EH (cell line): ENCODE results near the gene RPL38.

ENCODE experiments used
- DNase-seq: peaks from one replicate; pipeline ENCODE4 v3.0.0-alpha.2; 2015; ENCODE audit warnings: low read depth

The RPL38 gene

DNA sequence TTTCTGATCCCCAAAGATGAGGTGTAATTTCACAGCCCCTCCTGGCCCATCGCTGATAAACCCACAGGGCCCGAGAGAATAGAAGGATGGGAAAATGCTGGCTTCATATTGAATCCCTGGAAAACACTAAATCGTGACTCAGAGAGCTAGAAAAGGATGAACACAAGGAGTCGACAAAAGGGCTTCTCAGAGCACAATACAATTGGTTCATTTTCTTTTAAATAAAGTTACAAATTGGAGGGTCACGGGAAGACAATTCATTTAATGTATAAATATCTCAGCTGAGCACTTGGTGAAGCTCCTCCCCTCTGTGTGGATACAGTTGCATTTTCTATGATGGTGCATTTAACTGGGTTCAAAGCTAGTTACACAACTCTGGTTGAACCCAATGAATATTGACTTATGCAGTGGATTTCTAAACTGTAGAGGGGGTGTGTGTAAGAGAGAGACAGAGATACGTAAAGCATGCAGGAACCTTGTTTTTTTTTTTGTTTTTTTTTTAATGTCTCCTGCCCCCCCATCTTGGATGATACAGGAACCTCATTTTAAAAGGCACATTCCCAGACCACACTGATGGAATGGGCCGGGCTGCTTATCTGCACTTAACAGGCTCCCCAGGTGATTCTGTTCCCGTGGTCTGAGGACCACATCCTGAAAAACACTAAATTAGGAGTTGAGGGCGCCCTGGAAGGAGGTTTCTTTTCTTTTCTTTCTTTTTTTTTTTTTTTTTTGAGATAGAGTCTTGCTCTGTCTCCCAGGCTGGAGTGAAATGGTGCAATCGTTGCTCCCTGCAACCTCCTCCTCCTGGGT, 24.0 kb downstream of the RPL38 start:
- no peak for DNase-seq

DNA sequence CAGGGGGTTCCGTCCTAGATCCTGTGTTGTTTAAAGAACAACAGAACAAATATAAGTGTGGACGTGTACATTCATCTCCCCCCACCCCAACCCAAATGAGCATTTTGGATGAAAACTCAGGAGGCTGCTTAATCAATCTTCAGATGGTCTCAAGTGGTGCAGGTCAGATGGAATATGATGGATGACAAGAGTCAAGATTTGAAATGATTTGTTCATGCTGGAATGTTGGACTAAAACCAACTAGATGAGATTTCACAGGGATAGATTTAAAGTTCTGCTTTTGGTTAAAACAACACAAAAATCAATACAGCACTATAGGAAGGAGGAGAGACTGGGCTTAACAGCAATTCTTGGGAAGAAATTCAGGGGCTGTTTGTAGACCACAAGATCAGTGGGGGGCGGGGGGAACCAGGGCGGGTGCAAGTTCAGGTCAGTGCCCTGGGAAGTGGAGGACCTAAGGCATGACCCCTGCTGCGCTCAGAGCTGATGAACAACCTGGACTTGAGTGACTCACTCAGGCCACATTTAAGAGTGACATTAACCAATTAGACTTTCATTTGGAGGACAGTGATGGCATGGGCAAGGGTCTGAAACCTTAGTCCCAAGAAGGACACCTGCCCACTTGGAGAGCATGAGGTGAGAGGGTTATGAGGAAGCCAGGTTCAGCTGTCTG, 25.0 kb downstream of the RPL38 start:
- DNase-seq = no peak

DNA sequence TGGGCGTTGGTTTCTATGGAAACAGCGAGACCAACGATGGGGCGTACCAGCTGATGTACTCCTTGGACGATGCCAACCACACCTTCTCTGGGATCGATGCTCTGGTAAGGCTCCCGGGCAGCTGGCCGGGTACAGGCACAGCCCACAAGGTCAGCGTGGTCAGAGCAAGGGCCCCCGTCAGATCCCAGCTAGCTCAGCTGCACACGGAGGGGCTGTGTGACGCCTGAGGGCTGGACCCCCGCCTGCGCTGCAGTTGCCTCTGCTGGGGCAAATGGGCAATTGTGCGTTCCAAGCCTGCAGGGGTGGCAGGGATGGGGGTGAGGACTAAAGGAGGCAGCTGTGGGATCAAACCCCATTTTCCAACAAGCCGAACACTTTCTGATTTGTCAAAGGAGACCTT, 27.4 kb downstream of the RPL38 start:
- no peak for DNase-seq

DNA sequence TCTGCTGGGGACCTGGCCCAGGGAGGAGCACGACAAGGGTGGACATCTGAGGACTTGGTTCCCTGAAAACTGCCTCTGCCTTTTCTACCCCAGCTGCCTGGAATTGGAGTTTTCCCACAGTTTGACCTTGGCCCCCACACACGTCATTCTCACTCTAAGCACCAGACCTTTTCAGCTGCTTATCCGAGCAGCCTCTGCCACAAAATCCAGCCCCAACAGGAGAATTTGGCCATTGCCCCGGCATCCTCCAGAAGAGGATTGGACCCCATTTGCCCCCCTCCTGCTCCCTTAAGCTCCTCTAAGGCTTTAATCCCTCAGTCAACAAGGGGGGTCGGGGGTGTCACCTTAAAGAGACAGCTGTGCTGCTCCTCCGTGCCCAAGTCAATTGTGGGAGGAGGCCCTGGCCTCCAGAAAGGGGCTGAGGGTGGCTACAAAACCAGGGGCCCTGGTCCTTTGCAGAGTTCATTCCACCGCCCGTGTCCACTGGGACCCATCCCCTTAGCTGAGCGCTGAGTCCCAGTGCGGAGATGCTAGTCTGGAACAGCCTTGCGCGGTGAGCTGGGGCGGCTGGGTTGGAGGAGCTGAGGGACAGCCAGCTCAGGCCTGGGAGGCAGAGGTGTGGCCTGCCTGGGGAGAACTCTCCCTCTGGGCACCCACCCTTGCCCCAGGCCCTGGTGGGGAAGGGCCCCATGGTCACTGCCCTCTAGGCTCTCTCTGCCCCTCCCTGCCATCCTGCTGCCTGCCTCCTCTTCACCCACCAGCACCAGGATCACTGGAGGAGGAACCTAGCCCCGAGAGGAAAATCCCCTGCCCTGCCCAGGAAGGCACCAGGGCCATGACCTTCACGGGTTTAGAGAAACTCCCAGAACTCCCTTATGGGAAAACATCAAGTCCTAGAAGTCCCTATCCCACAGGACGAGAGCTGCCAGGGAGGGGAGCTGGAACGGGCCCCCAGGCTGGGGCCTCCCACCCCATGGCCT, 28.7 kb downstream of the RPL38 start:
- no peak for DNase-seq

DNA sequence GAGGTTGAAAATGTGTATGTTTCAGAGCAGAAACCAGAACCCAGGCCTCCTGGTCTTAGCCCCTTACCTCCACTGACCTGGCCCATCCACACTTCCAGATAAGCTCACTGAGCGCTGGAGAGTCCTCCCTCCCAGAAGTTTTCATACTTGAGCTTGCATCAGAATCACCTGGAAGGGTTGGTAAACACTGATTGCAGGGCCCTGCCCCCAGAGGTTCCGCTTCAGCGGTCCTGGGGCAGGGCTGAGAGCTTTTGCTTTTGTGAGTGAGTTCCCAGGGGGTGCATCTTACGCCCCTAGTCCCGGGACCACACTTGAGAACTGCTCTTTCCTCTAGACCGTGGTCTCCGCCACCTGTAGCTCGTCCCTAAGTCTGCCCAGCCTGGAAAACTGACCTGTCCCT, 30.5 kb downstream of the RPL38 start:
- no peak for DNase-seq

DNA sequence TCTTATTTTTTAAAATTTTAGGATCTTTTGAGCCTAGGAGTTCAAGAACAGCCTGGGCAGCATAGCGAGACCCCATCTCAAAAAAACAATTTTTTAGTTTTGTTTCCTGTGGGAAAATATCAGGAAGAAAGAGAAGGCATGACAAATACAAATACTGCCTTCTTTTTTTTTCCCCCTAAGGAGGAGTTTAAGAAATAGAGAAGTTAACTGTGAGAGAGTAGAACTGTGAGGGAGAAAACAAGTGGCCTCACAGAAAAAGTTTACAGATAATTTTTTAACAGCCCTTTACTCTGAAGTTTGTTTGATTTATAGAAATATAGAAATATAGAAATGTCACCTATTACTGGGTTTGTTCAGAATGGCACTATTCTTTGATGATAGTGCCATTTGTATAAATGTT, 31.0 kb downstream of the RPL38 start:
- DNase-seq = no peak

DNA sequence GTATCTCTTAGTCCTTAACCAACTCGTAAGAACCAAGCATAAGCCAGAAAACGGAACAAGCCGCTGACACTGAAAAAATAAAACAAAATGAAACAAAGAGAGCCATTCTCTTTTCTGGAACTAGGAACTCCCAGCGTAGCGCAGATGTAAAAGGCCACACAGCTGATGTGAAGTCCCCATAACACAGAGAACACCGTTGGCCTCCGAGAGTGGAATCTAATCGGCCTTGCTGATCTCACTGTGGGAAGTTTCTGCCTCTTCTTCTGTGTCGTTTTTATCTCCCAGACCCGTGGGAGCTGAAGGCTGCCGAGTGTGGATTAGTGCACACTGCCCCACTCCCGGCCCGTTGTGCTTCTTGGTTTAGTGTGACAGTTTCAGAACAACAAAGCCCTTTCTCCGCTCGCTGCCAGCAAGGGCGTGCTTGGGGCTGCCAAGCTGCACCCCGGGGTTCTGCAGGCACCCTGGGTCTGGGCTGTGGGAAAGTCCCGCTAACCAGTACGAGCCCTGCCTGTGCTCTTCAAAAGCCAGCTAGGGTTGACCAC, 31.6 kb downstream of the RPL38 start:
- no peak for DNase-seq

DNA sequence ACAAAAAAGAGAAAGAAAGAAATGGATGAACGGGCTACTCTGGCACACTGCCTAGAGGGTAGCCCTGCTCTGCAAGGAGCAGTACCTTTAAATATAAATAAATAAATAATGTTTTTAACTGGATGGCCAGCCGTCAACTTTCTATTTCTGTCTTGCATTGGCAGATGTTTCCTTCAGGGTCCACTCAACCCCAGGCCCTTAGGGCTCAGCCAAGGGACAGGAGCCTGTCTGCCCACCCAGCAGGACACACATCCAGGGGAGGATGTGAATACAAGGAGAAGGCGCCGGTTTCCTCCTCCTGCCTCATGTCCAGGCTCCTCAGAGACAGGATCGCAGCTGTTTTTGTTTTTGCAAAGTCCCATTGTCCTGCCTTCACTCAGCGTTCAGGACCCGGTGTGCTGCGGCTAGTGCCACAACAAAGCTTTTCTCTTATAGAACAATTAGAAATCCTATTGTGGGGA, 32.5 kb downstream of the RPL38 start:
- no peak for DNase-seq

DNA sequence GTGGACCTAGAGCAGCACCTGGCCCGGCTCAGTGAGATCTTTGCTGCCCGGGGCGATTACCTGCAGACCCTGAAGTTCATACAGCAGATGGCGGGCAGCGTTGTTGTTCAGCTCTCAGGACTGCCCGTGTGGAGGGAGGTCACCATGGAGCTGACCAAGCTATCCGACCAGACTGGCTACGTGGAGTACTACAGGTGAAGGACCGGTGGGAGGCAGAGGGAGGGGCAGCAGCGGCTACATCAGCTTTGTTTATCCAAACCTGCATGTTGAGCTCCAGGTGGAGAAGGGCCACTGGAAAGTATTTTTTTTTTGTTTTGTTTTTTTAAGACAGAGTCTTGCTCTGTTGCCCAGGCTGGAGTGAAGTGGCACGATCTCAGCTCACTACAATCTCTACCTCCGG, 33.8 kb downstream of the RPL38 start:
- no peak for DNase-seq

DNA sequence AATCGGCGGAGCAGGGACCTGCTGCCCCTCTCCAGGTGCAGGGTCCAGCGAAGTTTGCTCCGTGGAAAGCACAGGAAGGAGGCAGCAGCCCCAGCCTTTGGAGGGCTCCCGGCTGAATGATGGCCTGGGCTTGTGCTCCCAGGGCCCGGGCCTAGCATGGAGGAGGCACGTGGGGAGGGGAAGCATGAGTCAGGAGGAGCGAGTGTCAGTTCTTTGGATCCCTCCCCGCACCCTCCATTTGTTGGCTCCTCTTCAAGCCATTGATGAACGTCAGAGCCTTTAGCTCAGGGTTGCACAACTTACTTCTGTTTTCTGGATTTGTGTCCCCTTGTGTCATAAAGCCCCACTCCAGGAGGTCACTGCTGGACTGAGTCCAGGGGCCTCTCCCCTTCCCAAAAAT, 35.7 kb downstream of the RPL38 start:
- DNase-seq = no peak

DNA sequence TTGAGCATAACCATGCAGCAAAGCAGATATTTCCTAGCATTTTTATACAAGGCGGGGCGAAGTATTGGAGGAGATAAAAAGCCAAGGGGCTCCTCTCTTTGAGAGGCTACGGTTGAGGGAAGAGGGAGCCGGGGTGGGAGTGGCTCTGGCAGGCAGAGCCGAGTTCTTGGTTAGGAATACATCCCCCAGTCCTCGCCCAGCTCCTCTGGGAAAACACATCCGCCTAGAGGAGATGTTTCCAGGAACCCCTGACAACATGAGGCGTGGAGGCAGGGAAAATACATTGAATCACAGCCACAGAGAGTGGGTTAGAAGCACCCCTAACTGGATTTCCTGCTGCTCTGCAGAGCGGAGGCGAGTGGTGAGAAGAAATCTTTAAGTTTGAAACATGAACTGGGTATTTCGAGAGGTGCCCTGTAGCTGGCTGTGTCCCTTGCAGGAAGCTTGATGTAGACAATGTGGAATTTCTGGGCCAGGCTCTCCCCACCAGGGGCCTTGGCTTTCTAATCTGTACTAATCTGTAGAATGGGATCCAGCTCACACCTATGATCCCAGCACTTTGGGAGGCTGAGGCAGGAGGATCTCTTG, 37.2 kb downstream of the RPL38 start:
- DNase-seq = no peak

DNA sequence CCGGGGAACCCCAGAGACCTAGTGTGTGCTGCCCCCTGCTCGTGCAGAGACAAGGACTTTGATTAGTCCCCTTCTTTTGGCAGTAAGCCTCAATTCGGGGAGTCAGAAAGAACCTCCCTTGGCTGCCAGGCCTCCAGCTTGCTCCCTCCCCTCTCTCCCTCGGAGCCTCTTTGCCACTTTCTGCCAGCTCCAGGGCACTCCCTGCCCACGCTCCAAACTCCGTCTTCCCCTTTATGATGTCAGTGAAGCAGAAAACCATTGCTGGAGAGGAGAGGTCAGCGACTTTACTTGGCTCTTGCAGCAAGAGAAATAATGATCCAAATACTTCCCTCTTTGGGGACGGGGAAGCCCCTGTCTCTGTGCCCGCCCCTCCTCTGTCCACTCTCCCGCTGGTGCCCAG, 38.0 kb downstream of the RPL38 start:
- DNase-seq = no peak

DNA sequence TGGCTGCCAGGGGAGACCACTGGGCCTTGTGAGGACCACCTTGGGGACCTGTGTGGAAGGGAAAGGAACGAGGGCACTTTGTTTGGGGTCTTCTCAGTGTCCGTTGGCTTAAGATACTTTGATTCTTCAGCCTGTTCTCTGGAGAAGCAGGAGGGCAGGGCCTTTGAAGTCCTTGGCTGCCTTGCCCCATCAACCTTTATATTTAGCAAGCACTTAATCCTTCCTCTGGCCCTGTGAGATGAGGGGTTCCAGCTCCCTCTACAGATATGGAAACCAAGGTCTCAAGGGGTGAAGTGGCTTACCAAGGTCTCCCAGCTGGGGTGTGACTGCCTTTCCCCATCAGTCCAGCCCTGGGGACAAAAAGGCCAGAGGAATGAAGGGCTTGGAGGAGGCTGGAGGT, 38.4 kb downstream of the RPL38 start:
- no peak for DNase-seq

DNA sequence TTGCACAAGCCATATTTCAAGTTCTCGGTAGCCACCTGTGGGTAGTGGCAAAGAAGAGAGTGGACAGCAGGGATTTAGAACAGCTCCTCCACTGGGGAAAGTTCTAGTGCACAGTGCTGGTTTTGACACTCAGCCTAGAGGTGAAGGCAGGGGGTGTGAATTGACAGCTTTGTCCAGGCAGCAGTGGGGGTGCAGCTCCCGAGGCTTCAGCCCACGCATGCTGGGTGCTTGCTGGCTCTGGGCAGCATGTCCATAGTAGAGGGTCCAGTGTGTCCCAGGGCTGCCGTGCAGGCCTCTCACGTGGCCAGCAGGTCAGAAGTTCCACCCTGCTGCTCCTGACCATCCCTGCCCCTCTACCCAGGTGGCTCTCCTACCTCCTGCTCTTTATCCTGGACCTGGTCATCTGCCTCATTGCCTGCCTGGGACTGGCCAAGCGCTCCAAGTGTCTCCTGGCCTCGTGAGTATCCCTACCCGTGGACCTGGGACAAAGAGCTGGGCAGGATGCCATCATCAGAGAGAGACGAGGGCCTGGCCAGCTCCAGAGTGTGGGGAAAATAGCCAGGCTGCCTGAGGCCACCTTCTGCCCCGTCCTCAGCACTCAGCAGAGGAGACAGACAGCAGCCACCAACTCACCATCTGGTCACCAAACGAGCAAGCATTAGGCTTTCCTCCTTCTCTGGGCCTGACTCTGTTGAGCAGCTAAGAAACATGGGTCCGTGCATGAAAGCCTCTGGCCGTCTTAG, 39.7 kb downstream of the RPL38 start:
- no peak for DNase-seq

DNA sequence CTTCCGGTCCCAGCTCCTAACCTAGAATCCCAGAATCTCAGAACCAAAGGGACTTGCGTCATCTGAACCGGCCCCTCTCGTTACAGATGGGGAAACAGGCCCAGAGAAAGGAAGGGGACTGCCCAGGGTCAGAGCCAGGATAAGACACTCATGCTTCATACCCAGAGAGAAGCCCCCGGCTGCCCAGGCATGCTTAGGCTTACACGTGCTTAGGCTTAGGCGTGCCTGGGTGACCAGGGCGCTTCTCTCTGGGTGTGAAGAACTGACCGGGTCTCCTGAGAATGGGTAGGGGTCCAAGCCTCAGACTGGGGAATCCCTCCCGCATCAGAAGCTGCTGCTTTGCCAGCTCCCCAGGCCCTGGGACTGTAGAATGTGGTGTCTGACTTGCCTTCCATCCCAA, 40.6 kb downstream of the RPL38 start:
- no peak for DNase-seq

DNA sequence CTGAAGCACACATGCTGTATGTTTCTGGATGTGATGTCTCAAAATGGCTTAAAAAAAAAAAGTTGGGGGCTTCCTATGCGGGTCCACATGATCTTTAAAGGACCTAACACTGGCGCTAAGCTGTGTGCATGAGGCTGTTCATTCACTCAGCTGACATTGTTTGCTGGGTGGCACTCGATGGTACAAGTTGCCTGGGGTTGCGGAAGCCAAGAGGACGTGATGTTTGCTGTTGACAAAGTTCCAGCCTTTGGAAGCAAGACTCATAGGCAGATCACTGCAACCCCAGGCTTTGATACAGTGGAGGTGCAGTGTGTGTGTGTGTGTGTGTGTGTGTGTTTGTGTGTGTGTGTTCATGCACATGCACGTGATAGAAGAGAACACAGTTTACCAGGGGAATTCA, 41.1 kb downstream of the RPL38 start:
- no peak for DNase-seq

DNA sequence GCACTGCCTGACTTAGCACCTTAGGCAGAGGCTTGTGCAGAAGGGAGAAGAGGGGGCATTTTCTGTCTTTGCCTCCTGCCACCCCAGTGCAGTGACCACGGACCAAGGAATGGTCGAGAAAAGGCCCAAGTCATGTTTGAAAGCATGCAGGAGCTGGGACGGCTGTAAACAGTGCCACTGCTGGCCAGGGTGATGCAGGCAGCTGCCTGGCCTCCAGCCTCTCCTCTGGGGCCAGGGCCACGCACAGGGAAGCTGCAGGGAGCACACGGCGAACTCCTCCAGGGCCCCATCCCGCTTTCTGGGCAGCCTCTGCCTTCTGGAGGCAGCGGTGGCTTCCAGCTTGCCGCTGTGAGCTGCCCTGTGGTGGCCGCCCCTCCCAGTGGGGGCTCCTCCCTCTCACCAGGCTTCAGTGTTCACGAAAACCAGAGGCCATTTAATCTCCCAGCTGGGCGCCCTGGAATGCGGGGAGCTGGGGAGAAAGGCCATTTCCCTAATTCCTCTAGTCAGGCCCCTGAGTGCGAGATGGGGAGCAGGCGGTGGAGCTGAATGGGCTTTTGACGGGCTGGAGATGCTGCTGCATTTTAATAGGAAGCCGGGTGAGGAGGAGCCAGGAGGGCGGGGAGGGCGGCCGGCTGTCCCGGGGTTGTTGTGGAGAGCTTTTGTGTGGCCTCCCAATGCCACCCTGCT, 41.8 kb downstream of the RPL38 start:
- peak; percentile 2 for DNase-seq

DNA sequence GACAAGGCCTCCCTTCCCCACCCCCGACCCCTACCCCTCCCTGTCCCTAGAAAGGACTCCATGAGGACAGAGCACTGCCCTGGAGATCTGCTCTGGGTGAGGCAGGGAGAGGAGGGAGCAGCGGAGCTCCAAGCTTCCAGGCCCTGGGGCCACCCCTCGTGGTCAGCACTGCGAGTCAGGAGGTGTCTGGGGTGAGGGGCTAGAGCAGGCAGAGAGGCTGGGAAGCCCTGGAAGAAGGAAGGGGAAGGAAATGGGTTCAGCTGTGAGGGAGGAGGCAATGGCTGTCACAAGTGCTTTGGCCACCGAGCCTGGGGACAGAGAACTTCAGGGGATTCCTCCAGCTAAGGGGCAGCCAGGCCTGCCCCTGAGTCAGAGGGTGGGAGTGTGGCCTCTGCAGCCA, 42.4 kb downstream of the RPL38 start:
- DNase-seq = no peak

DNA sequence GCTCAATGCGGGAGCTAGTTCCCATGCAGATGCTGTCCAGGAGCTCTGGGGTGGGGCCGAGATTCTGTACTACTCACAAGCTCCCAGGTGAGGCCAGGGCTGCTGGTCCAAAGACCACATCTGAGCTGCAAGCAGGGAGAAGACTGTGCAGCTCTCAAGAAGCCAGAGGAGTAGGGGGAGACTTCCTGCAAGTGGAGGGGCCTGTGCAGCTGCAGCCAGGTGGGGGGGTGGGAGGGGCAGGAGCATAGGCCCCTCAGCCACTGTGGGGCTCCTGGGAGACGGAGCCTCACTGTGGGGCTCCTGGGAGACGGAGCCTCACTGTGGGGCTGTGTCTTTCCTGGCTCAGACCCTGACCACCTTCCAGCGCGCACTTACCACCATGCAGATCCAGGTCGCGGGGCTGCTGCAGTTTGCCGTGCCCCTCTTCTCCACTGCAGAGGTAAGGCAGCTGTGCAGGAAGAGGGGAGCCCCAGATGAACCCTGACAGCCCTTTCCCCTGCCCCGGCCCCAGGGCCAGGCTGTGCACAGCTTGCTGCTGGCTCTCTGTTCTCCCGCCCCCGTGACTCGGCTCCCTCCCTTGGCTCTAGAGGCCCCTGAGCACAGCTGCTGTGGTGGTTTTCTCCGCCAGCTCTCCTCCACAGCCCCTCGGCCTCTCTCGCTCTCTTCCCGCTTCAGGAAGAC, 46.3 kb downstream of the RPL38 start:
- no peak for DNase-seq
